ENCODE results near the gene CMSS1. TPM values are rescaled to one million over a fixed set of nuclear protein-coding genes. Genes with fewer than 3 reads are reported as not detected.

CMSS1 gene
- polyA plus RNA-seq, 1 donor: 20.2 TPM

DNA sequence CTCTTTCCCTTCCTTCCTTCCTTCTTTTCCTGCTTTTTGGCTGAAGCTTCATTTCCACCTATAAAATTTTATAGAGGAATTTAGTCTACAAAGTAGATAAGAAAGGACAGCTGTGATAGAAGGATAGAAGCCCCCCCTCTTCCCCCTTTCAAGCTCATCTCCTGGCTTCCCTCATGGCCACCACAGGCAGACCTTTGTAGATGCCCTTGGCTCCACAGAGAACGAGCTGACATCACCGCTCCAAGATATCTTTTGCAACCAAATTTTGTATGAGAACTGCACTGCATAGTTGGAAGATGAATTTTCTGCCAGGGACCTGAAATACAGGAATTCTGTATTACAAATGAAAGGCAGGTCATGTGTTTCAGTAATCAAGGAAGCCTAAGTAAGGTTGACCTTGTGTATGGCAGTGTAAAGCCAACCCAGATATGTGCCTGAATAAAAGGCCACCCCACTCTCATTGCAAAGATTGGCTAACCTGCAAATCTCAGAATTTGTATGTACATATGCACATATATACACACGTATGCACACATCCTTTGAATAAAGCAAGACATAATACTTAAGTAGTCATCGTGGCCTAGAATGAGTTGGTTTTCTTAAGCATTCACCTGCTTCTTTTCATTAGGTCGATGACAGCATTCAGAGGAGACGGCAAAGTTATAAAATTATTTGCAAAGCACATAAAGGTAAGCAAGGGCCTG lies 353.7 kb downstream of the CMSS1 start:
- Histone ChIP-seq H3K36me3 (ENCODE audit: control insufficient read depth, insufficient read depth, low read length) (peaks cover under 1% of the 10 kb centered on the region), H3K4me3 (ENCODE audit: low read length) (no peak overlapping the region), H3K4me1 (ENCODE audit: control insufficient read depth, insufficient read depth, low read length) (no peaks in the 10 kb centered on the region), H3K27ac (ENCODE audit: low read length) (no peak overlapping the region), H3K27me3 (ENCODE audit: control insufficient read depth, insufficient read depth, low read length) (no peaks in the 10 kb centered on the region), H3K9me3 (ENCODE audit: control insufficient read depth, low read depth, low read length) (no peaks in the 10 kb centered on the region)
- DNase-seq: no peak
- WGBS (ENCODE audit: insufficient coverage, low lambda C conversion rate): 94% methylated on average over 4 of the region's 6 CpGs

DNA sequence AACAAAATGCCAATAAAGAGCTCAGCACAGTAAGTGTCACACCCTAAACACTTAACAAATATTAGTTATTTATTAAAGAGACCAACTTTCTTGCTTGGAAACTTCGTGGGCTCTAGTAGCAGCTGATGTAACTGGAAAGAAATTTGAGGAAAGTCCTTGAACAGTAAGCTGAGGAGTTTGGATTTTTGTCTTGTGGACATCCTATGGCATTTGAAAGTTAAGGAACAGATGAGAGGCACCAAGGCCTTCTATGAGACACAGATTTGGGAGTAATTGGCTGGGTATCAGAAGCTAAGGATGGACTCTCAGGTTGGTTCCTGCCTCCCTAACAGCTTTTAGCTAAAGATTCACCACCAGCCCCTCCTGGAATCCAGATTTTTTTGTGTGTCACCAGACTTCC lies 356.3 kb downstream of the CMSS1 start:
- peaks cover 12% of the 10 kb centered on the region for H3K36me3 ChIP-seq (ENCODE audit: control insufficient read depth, insufficient read depth, low read length)
- no peaks in the 10 kb centered on the region for H3K9me3 ChIP-seq (ENCODE audit: control insufficient read depth, low read depth, low read length)
- no peak overlapping the region for H3K27ac ChIP-seq (ENCODE audit: low read length)
- H3K4me3 ChIP-seq (ENCODE audit: low read length): no peak overlapping the region
- H3K4me1 ChIP-seq (ENCODE audit: control insufficient read depth, insufficient read depth, low read length): no peaks in the 10 kb centered on the region
- no CpG with 5 or more reads among the region's 1 CpG for WGBS (ENCODE audit: insufficient coverage, low lambda C conversion rate)
- no peak for DNase-seq
- no peaks in the 10 kb centered on the region for H3K27me3 ChIP-seq (ENCODE audit: control insufficient read depth, insufficient read depth, low read length)

DNA sequence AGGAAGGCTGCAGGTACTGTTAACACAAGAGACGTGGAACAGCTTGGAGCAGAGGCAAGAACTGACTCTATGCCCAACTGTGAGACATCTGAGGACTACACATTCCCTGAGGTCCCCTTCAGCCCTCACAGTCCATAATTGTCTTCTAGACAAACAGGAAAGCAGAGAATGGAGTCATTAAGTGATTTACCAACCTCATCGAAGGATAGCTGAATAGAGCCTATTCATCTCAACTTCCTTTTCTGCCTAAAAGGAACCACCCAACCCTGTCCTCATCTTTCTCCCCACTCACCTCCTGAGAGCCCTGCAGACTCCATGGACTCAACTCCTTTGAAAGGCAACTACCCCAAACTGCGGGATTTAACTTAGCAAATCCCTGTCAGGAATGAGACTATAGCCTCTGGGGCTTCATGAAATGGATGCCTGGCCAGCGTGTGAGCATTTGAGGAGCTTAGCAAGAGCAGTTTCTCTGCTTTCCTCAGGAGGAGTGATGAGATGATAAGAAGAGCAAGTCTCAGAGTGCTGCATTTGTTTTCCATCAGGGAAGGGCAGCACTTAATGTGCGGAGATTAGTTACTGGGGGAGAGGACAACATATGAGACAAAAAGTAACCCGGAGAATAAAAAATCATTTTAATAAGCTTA lies 358.1 kb downstream of the CMSS1 start:
- Histone ChIP-seq H3K9me3 (ENCODE audit: control insufficient read depth, low read depth, low read length) (peaks cover 7% of the 10 kb centered on the region), H3K36me3 (ENCODE audit: control insufficient read depth, insufficient read depth, low read length) (peaks cover 13% of the 10 kb centered on the region), H3K4me1 (ENCODE audit: control insufficient read depth, insufficient read depth, low read length) (no peaks in the 10 kb centered on the region), H3K27ac (ENCODE audit: low read length) (no peak overlapping the region), H3K4me3 (ENCODE audit: low read length) (no peak overlapping the region), H3K27me3 (ENCODE audit: control insufficient read depth, insufficient read depth, low read length) (no peaks in the 10 kb centered on the region)
- DNase-seq: no peak
- WGBS (ENCODE audit: insufficient coverage, low lambda C conversion rate): 90% methylated on average over 2 of the region's 6 CpGs

DNA sequence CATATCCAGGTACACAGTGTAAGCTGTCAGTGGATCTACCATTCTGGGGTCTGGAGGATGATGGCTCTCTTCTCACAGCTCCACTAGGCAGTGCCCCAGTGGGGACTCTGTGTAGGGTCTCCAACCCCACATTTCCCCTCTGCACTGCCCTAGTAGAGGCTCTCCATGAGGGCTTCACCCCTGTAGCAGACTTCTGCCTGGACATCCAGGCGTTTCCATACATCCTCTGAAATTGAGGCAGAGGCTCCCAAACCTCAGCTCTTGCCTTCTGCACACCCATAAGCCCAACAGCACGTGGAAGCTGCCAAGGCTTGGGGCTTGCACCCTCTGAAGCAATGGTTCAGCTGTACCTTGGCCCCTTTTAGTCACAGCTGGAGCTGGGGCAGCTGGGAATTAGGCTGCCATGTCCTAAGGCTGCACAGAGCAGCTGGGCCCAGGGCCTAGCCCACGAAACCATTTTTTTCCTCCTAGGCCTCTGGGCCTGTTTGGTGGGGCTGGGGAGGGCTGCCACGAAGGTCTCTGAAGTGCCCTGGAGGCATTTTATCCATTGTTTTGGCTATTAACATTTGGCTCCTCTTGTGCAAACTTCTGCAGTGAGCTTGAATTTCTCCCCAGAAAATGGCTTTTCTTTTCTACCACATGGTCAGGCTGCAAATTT lies 362.2 kb downstream of the CMSS1 start:
- no peak overlapping the region for H3K4me3 ChIP-seq (ENCODE audit: low read length)
- WGBS (ENCODE audit: insufficient coverage, low lambda C conversion rate): no CpG with 5 or more reads among the region's 4 CpGs
- no peak for DNase-seq
- H3K36me3 ChIP-seq (ENCODE audit: control insufficient read depth, insufficient read depth, low read length): peaks cover 13% of the 10 kb centered on the region
- H3K27ac ChIP-seq (ENCODE audit: low read length): no peak overlapping the region
- no peaks in the 10 kb centered on the region for H3K4me1 ChIP-seq (ENCODE audit: control insufficient read depth, insufficient read depth, low read length)
- peaks cover 7% of the 10 kb centered on the region for H3K9me3 ChIP-seq (ENCODE audit: control insufficient read depth, low read depth, low read length)
- H3K27me3 ChIP-seq (ENCODE audit: control insufficient read depth, insufficient read depth, low read length): no peaks in the 10 kb centered on the region

DNA sequence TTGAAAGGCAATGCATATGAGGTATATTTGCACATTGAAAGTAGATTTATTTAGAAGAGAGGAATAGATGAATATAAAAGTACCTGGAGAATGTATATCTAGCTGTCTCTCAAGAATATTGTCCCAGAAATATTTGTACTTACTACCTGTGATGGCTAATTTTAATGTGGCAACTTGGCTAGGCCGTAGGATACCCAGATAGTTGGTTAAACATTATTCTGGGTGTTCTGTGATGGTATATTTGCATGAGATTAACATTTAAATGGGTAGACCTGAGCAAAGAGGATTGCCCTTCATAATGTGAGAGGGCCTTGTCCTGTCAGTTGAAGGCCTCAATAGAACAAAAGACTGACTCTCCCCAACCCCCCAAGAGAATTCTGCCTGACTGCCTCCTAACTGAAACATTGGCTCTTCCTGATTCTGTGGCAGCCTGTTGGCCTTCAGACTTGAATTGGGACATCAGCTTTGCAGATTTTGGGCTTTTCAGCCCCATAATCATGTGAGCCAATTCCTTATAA lies 366.0 kb downstream of the CMSS1 start:
- no peak for DNase-seq
- Histone ChIP-seq H3K27me3 (ENCODE audit: control insufficient read depth, insufficient read depth, low read length) (no peaks in the 10 kb centered on the region), H3K4me1 (ENCODE audit: control insufficient read depth, insufficient read depth, low read length) (no peaks in the 10 kb centered on the region), H3K27ac (ENCODE audit: low read length) (no peak overlapping the region), H3K9me3 (ENCODE audit: control insufficient read depth, low read depth, low read length) (peaks cover 7% of the 10 kb centered on the region), H3K36me3 (ENCODE audit: control insufficient read depth, insufficient read depth, low read length) (peaks cover 4% of the 10 kb centered on the region), H3K4me3 (ENCODE audit: low read length) (no peak overlapping the region)
- 100% methylated on average over 1 of the region's 1 CpG for WGBS (ENCODE audit: insufficient coverage, low lambda C conversion rate)

DNA sequence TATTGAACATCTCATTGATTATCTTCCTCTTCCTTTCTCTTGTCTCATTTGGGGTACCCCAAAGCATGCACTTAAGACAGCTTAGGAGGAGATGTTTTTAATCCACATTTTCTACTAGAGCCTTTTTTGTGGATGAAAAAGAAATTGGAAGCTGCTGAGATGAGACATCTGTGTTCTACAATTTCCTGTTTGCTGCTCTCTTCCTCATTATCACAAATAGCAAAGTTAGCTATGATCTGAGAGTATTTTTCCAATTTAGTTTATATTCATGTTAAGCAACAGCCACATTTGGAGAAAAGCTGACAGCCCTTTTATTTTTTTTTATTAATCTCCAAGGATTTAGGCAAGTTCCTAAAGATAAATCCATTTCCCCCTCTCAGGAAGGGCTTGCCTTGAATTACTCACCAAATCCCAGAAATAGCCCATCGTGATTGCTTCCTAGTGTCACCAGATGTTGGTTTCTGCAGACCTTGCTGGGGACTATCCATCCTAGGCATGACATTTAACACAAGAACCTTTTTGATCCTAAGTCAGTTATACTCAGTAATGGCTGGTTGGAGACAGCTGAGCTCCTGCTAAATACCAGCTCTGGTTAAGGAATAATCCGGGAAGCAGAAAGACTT lies 367.4 kb downstream of the CMSS1 start:
- no peak overlapping the region for H3K27ac ChIP-seq (ENCODE audit: low read length)
- WGBS (ENCODE audit: insufficient coverage, low lambda C conversion rate): 60% methylated on average over 1 of the region's 2 CpGs

DNA sequence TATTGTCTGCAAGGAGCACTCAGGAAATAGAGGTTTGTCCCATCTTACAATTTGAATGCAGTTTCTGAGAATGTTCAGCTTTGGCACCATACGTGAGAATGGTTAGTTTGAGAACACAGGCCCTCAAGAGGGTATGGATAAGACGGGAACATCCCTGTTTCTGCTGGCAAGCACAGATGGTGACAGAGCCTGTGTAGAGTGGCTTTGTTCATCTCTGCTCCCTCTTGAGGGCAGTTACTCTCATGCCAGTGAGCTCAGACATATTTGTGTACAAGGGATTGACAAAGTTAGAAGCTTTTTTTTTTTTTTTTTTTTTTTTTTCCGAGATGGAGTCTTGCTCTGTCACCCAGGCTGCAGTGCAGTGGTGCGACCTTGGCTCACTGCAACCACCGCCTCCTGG lies 368.2 kb downstream of the CMSS1 start:
- WGBS (ENCODE audit: insufficient coverage, low lambda C conversion rate): no CpG with 5 or more reads among the region's 5 CpGs
- Histone ChIP-seq H3K4me1 (ENCODE audit: control insufficient read depth, insufficient read depth, low read length) (no peaks in the 10 kb centered on the region), H3K27me3 (ENCODE audit: control insufficient read depth, insufficient read depth, low read length) (no peaks in the 10 kb centered on the region), H3K9me3 (ENCODE audit: control insufficient read depth, low read depth, low read length) (no peaks in the 10 kb centered on the region), H3K4me3 (ENCODE audit: low read length) (no peak overlapping the region), H3K36me3 (ENCODE audit: control insufficient read depth, insufficient read depth, low read length) (no peaks in the 10 kb centered on the region), H3K27ac (ENCODE audit: low read length) (no peak overlapping the region)
- no peak for DNase-seq

More for the DNA sequence above, 367.4 kb downstream of the CMSS1 start:
- Histone ChIP-seq H3K9me3 (ENCODE audit: control insufficient read depth, low read depth, low read length) (peaks cover under 1% of the 10 kb centered on the region), H3K4me1 (ENCODE audit: control insufficient read depth, insufficient read depth, low read length) (no peaks in the 10 kb centered on the region), H3K36me3 (ENCODE audit: control insufficient read depth, insufficient read depth, low read length) (no peaks in the 10 kb centered on the region), H3K4me3 (ENCODE audit: low read length) (no peak overlapping the region), H3K27me3 (ENCODE audit: control insufficient read depth, insufficient read depth, low read length) (no peaks in the 10 kb centered on the region)
- no peak for DNase-seq

DNA sequence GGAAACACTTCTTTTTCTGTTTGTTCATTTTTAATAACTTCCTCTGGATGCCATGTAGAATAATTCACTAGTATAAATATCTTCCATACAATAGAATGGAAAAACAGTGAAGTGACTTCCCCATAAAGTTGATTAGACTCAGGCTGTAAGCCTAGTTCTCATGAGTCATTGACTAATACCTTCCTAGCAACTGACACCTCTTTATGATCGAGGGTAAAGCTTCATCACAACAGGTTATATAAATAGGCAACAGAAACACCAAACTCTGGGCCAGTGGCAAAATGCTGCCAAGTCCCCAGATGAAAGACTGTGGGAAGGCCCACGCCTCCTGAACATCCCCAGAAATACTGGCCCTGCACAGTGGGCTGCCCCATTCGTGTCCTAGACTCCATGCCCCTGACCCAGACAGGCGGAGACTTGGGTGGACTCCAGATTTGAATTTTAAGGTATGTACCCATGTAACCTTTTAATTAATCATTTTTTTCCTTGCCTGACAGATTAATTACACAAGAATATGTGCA lies 371.8 kb downstream of the CMSS1 start:
- 88% methylated on average over 3 of the region's 4 CpGs for WGBS (ENCODE audit: insufficient coverage, low lambda C conversion rate)
- H3K9me3 ChIP-seq (ENCODE audit: control insufficient read depth, low read depth, low read length): no peaks in the 10 kb centered on the region
- H3K4me3 ChIP-seq (ENCODE audit: low read length): no peak overlapping the region
- H3K27me3 ChIP-seq (ENCODE audit: control insufficient read depth, insufficient read depth, low read length): no peaks in the 10 kb centered on the region
- no peaks in the 10 kb centered on the region for H3K4me1 ChIP-seq (ENCODE audit: control insufficient read depth, insufficient read depth, low read length)
- no peak for DNase-seq
- H3K27ac ChIP-seq (ENCODE audit: low read length): no peak overlapping the region
- no peaks in the 10 kb centered on the region for H3K36me3 ChIP-seq (ENCODE audit: control insufficient read depth, insufficient read depth, low read length)

DNA sequence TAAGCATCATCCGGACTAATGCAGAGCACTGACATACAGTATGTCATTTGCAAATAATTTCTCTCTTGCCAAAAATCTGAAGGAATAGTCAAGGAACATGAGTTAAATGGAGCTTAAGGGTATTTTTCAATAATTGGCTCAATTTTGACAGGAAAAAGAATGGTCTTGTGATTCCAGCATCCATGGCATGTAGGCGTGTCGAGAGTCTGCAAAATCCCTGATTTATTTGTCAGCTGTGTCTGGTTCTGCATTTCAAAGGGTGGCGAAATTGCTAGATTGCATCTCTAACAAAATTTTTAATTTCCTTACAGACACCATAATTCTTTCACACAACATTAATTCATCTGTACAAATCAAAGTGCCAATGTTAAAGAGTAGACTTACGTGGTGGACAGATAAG lies 377.7 kb downstream of the CMSS1 start:
- Histone ChIP-seq H3K36me3 (ENCODE audit: control insufficient read depth, insufficient read depth, low read length) (no peaks in the 10 kb centered on the region), H3K27ac (ENCODE audit: low read length) (no peak overlapping the region), H3K27me3 (ENCODE audit: control insufficient read depth, insufficient read depth, low read length) (no peaks in the 10 kb centered on the region), H3K4me3 (ENCODE audit: low read length) (no peak overlapping the region), H3K9me3 (ENCODE audit: control insufficient read depth, low read depth, low read length) (peaks cover 8% of the 10 kb centered on the region), H3K4me1 (ENCODE audit: control insufficient read depth, insufficient read depth, low read length) (no peaks in the 10 kb centered on the region)
- no peak for DNase-seq
- no CpG with 5 or more reads among the region's 5 CpGs for WGBS (ENCODE audit: insufficient coverage, low lambda C conversion rate)

DNA sequence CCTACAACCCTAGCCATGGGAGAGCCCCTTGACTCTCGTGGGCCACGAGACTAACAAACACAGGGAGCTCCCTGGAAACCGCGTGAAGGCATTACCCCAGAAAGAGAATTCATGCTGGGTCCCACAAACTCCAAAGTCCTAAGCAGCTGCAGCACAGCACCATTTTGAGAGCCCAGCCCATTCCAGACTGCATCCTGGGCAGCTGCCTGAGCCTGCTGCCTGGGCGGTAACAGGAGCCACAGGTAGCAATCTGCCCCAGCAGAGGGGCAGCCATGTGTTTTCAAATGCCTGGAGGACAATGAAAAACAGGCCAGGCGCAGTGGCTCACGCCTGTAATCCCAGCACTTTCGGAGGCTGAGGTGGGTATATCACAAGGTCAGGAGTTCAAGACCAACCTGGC lies 380.2 kb downstream of the CMSS1 start:
- no peaks in the 10 kb centered on the region for H3K27me3 ChIP-seq (ENCODE audit: control insufficient read depth, insufficient read depth, low read length)
- no peak for DNase-seq
- no peak overlapping the region for H3K4me3 ChIP-seq (ENCODE audit: low read length)
- WGBS (ENCODE audit: insufficient coverage, low lambda C conversion rate): no CpG with 5 or more reads among the region's 8 CpGs
- no peaks in the 10 kb centered on the region for H3K36me3 ChIP-seq (ENCODE audit: control insufficient read depth, insufficient read depth, low read length)
- no peaks in the 10 kb centered on the region for H3K4me1 ChIP-seq (ENCODE audit: control insufficient read depth, insufficient read depth, low read length)
- peaks cover 8% of the 10 kb centered on the region for H3K9me3 ChIP-seq (ENCODE audit: control insufficient read depth, low read depth, low read length)
- H3K27ac ChIP-seq (ENCODE audit: low read length): no peak overlapping the region
